Measurements from ENCODE around the gene CCDC74B.
"Not testable (repeated sequence)": the region's sequence is repeated elsewhere in the genome, so short reads cannot be mapped to it uniquely, and the experiment has no call there.

Gene CCDC74B

DNA sequence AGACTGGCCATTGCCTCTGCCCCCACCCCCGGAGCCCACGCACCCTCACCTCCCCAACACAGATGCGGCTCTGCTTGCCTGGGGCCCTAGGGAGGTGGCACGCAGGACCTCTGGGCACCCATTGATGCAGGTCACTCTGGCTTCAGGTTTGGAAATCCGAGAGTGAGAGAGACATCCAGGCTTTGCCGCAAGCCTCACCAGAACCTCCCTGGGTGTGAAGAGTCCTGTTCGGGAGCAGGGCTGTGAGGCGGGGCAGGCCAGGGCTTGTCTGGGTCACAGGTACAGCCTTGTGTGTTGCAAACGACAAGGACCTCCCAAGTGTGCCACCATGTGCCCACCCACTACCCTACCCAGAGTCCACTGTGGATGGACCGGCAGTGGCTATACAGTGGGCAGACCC lies 8.4 kb downstream of the CCDC74B start:
- H3K36me3 ChIP-seq (ENCODE audit: control insufficient read depth, insufficient read depth, low read length); H3K27me3 ChIP-seq (replicated peaks; ENCODE audit: control insufficient read depth, insufficient read depth, low read length); DNase-seq (ENCODE audit: extremely low read depth, insufficient read length); H3K4me3 ChIP-seq (replicated peaks; ENCODE audit: low read depth, low read length): not testable (repeated sequence)

GRCh38 chr2:130135692-130136541 lies 9.0 kb downstream of the CCDC74B start:
- no peak for DNase-seq (ENCODE audit: extremely low read depth, insufficient read length)
- no peak for TF ChIP-seq CTCF (IDR thresholded peaks at IDR 0.05; ENCODE audit: insufficient read depth, low read length, poor library complexity, severe bottlenecking)
- no peak overlapping the region for H3K4me3 ChIP-seq (replicated peaks; ENCODE audit: low read depth, low read length)
- H3K36me3 ChIP-seq (ENCODE audit: control insufficient read depth, insufficient read depth, low read length): no peaks in the 10 kb centered on the region
- H3K27me3 ChIP-seq (replicated peaks; ENCODE audit: control insufficient read depth, insufficient read depth, low read length): no peaks in the 10 kb centered on the region

DNA sequence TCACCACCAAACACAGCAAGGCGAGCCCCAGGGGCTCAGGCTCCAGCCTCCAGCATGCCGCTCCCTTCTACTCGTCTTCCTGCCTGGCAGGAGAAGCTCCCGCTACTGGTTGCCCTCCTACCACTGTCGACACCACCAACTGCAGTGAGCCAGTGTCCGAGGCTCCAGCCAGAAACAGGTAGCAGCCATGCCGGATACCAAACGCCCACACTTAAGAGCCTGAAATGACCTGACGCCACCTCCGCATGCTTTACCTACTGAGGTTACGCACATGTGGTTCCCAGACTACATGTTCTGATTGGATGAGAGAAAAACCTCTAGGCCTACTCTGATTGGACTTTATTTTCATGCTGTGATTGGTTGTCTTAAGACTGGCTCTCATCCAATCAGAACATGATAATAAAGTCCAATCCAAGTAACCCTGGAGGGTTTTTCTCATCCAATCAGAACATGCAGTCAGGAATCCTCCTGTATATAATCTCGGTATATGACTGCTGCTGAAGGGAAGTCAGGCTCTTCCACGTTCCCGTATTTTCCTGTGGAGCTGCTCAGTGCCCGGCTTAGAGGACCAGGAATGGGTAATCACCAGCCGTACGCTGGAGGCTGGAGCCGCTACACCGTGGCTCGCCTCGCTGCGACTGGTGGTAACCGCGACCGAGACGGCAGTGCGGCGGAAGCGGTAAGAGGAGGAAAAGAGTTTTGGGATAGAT lies 15.6 kb downstream of the CCDC74B start, which contains the start of gene POTEF:
TSS of gene POTEF (minus strand) at position 103 of the 710 bp plus-strand sequence. CDS start 8,707 bp downstream, outside the sequence.
- DNase-seq (ENCODE audit: extremely low read depth, insufficient read length); H3K27me3 ChIP-seq (replicated peaks; ENCODE audit: control insufficient read depth, insufficient read depth, low read length); H3K36me3 ChIP-seq (ENCODE audit: control insufficient read depth, insufficient read depth, low read length); H3K4me3 ChIP-seq (replicated peaks; ENCODE audit: low read depth, low read length): not testable (repeated sequence)

DNA sequence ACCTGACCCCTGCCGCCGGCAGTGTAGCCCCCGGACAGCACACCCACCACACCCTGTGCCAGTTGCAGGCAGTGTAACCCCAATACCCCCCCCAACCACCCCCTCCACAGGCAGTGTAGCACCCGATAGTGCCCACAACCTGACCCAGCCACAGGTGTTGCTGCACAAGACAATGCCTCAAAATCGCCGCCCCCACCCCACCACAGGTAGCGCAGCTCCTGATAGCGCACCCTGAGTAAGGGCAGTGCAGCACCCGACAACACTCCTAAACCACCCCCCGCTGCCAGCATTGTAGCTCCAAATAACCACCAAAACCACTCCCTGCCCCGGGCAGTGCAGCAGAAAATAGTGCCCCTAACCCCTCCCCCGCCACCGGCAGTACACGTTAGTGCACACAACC lies 16.4 kb downstream of the CCDC74B start:
- H3K36me3 ChIP-seq (ENCODE audit: control insufficient read depth, insufficient read depth, low read length); H3K27me3 ChIP-seq (replicated peaks; ENCODE audit: control insufficient read depth, insufficient read depth, low read length); H3K4me3 ChIP-seq (replicated peaks; ENCODE audit: low read depth, low read length); DNase-seq (ENCODE audit: extremely low read depth, insufficient read length): not testable (repeated sequence)

DNA sequence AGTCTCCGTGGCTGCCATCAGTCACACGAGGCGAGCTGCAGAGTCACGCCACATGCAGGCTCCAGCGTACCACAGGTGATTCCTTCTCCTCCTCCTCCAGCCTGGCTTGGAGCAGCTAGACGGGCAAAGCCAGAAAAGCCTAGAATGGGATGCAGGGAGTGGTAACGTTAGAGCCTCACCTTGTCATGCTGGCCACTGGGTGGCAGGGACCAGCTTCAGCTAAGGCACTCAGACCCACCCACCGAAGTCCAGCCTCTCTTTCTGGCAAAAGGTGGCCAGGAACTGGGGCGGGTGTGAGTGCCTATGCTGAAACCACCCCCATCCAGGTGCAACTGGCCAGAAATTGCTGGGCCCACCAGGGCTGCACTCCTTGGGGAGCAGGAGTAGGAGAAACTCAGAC lies 17.2 kb downstream of the CCDC74B start:
- DNase-seq (ENCODE audit: extremely low read depth, insufficient read length); H3K27me3 ChIP-seq (replicated peaks; ENCODE audit: control insufficient read depth, insufficient read depth, low read length); H3K36me3 ChIP-seq (ENCODE audit: control insufficient read depth, insufficient read depth, low read length); H3K4me3 ChIP-seq (replicated peaks; ENCODE audit: low read depth, low read length): not testable (repeated sequence)

GRCh38 chr2:130120924-130121323 lies 24.0 kb downstream of the CCDC74B start:
- not testable (repeated sequence) for H3K36me3 ChIP-seq (ENCODE audit: control insufficient read depth, insufficient read depth, low read length); H3K4me3 ChIP-seq (replicated peaks; ENCODE audit: low read depth, low read length)

DNA sequence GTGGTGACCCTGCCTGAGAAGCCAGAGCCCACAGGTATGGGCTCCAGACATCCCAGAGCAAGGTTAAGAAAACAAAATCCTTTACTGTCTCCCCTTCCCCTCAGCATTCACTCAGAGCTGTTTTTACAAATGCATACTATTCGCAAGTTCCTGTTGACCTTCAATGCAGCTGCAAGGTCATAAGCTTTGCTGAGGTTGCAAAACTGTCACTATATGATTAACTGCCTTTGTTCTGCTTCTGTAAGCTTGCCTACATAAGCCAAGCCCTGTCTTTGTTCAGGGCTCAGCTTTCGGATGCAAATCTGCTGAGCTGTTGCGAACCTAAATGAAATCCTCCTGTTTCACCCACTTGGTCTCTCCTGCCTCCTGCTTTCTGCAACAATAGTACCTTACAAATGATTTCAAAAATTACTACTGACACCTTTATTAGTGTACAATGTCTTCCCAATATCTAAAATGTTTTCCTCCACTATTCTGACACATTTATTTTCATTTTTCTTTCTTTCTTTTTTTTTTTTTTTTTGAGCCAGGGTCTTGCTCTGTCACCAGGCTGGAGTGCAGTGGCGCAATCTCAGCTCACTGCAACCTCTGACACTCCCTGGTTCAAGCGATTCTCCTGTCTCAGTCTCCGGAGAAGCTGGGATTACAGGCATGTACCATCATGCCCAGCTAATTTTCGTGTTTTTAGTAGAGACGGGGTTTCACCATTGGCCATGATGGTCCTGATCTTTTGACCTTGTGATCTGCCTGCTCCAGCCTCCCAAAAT lies 42.1 kb downstream of the CCDC74B start:
- DNase-seq (ENCODE audit: extremely low read depth, insufficient read length); H3K4me3 ChIP-seq (replicated peaks; ENCODE audit: low read depth, low read length); H3K27me3 ChIP-seq (replicated peaks; ENCODE audit: control insufficient read depth, insufficient read depth, low read length); H3K36me3 ChIP-seq (ENCODE audit: control insufficient read depth, insufficient read depth, low read length): not testable (repeated sequence)

More at GRCh38 chr2:130120924-130121323, 24.0 kb downstream of the CCDC74B start:
- not testable (repeated sequence) for H3K27me3 ChIP-seq (replicated peaks; ENCODE audit: control insufficient read depth, insufficient read depth, low read length); DNase-seq (ENCODE audit: extremely low read depth, insufficient read length)
